ENCODE measurements around the gene SPCS3. TPM values are rescaled to one million over a fixed set of nuclear protein-coding genes. Genes with fewer than 3 reads are reported as not detected.
"Not testable (repeated sequence)": the region's sequence is repeated elsewhere in the genome, so short reads cannot be mapped to it uniquely, and the experiment has no call there.

The SPCS3 gene
- polyA plus RNA-seq (ENCODE audit: insufficient read depth in 1 of 5, insufficient read length in 5 of 5, low replicate concordance in 1 of 5) = 100 to 1,000 TPM in 1 of 5 donors, 10 to 100 TPM in 4; 67.9 to 111 (median 85.7) TPM
- long read RNA-seq, donor 1, full-length matches to known transcripts = 44 of 52 reads
- long read RNA-seq, donor 1, partial matches to known transcripts = 8 of 52 reads
- long read RNA-seq, donor 1, other reads (novel, unspliced or antisense) = 0 of 52 reads
- long read RNA-seq, donor 2, full-length matches to known transcripts = 17 of 17 reads
- long read RNA-seq, donor 2, partial matches to known transcripts = 0 of 17 reads
- long read RNA-seq, donor 2, other reads (novel, unspliced or antisense) = 0 of 17 reads
- long read RNA-seq, donor 3, full-length matches to known transcripts = 35 of 40 reads
- long read RNA-seq, donor 3, partial matches to known transcripts = 5 of 40 reads
- long read RNA-seq, donor 3, other reads (novel, unspliced or antisense) = 0 of 40 reads
- long read RNA-seq, donor 4, full-length matches to known transcripts = 20 of 81 reads
- long read RNA-seq, donor 4, partial matches to known transcripts = 61 of 81 reads
- long read RNA-seq, donor 4, other reads (novel, unspliced or antisense) = 0 of 81 reads
- long read RNA-seq, donor 5, full-length matches to known transcripts = 39 of 39 reads
- long read RNA-seq, donor 5, partial matches to known transcripts = 0 of 39 reads
- long read RNA-seq, donor 5, other reads (novel, unspliced or antisense) = 0 of 39 reads
- long read RNA-seq, donor 6, full-length matches to known transcripts = 49 of 49 reads
- long read RNA-seq, donor 6, partial matches to known transcripts = 0 of 49 reads
- long read RNA-seq, donor 6, other reads (novel, unspliced or antisense) = 0 of 49 reads
- long read RNA-seq, donor 7, full-length matches to known transcripts = 42 of 42 reads
- long read RNA-seq, donor 7, partial matches to known transcripts = 0 of 42 reads
- long read RNA-seq, donor 7, other reads (novel, unspliced or antisense) = 0 of 42 reads
- long read RNA-seq, donor 8, full-length matches to known transcripts = 19 of 50 reads
- long read RNA-seq, donor 8, partial matches to known transcripts = 31 of 50 reads
- long read RNA-seq, donor 8, other reads (novel, unspliced or antisense) = 0 of 50 reads

GRCh38 chr4:176319704-176320339, at the start of gene SPCS3:
TSS of gene SPCS3 (plus strand) at chr4:176319966. CDS start at chr4:176320077, 111 bp downstream.
- DNase-seq = peak; percentile 97

- DNase-seq = no peak
Observed at GRCh38 chr4:176270669-176271068, 49.1 kb upstream of the SPCS3 start.

- DNase-seq = no peak
Observed at GRCh38 chr4:176271749-176272148, 48.0 kb upstream of the SPCS3 start.

GRCh38 chr4:176272799-176273198, 47.0 kb upstream of the SPCS3 start:
- no peak for DNase-seq

DNA sequence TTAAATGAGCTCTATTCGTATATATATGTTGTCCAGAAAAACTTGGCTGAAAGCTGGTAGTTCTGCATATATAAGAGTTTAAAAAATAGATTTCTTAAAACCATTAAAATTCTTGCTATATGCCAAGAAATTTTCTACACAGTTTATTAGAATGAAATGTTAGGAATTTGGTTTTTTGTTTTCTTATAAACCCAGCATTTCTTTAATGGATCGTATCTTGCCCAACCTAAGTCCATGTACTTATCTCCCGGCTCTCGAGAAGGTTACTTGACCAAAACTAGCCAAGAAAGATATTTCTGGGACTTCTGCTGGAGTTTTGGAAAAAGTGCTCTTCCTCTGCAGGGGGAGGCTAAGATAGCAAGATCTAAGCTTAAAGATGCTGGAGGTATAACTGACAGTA, 46.0 kb upstream of the SPCS3 start:
- no peak for DNase-seq

GRCh38 chr4:176274441-176274840, 45.3 kb upstream of the SPCS3 start:
- no peak for DNase-seq

DNA sequence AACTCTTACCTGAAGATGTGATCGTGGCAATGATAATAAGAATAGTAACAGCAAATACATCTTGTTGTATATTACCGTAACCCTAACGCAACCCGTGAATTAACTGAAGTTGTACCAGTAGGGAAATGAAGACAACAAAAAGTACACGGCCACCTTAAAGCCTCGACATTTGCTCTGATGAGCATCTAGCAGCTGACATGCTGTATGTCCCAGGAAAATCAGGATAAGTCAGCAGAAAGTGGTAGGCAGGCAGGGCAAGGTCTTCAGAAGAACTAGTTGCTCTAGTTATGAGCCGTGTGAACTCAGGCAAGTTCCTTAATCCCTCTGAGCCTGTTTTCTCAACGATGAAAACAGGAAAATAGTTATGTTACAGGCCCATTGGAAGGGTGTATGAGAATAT, 43.1 kb upstream of the SPCS3 start:
- no peak for DNase-seq

DNA sequence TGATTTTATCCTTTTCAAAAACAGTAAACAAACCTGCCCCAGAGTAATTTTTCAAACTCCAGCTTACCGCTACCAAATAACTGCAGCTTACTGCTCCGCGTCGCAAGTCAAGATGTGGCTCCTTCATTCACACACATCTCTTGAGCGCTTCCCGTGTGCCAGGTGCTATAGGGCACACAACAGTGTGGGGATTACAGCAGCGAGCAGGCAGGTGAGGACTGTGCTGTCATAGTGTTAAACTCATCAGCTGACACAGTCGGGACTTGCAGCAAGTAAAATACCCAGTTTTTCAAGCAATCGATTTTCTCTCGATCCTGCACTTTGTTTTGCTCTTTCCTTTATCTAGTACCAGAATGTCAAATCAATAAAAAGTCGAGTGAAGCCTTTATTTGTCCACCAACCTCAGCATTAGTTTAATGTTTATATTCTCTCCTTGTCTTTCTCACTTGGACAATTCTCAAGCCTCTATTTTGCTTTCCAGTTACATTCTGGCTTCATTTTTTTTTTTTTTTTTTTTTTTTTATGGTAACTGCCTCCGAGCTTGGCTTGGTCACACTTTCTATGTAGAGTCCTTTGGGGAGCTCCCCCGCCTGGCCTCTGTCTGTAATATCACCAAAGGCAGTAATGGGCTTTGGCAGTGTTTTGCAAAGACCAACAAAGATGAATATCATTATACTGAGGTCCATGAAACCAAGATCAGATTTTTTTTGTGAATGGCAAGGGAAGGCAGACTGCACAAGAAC, 42.4 kb upstream of the SPCS3 start:
- DNase-seq = peak; percentile 26 to 27

DNA sequence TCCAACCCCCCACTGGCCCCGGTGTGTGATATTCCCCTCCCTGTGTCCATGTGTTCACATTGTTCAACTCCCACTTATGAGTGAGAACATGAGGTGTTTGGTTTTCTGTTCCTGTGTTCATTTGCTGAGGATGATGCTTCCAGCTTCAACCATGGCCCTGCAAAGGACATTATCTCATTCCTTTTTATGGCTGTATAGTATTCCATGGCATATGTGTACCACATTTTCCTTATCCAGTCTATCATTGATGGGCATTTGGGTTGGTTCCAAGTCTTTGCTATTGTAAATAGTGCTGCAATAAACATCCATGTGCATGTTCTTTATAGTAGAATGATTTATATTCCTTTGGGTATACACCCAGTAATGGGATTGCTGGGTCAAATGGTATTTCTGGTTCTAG, 40.2 kb upstream of the SPCS3 start:
- not testable (repeated sequence) for DNase-seq

DNA sequence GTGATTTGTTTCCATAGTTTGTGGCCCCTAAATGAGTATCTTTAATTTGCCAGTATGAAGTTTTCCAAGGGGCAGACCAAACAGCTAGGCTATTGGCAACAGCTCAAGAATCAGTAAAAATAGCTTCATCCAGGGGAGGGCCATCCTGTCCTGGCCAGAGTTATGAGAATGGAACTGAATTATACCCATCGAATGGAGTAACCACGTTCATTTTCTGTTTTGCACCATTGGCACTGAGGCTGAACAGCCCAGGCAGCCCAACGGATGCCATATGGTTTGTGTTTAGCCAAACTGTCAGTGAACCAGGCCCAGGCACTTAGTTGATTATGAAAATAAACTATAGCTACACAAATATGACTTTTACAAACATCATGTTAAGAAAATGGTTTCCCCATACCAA, 33.0 kb upstream of the SPCS3 start:
- no peak for DNase-seq

- no peak for DNase-seq
Observed at GRCh38 chr4:176287546-176287945, 32.2 kb upstream of the SPCS3 start.

GRCh38 chr4:176288020-176288419, 31.7 kb upstream of the SPCS3 start:
- no peak for DNase-seq

DNA sequence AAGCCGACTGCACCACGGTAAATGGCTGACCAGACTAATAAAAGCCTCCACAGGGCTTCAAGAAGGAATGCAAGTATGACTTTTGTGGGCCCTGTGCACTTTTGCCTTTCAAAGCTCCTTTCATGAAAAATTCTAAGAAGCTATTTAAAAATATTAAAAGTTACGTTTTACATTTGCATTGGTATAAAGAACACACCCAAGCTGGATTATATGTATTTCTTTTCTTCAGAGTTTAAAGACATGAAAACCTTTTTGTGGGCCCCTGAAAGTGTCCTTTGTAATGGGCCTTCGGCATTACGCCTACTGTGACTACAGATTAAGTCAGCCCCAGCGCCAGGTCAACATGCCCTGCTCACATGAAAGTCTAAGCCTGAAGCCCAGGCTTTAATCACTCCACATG, 30.2 kb upstream of the SPCS3 start:
- no peak for DNase-seq

DNA sequence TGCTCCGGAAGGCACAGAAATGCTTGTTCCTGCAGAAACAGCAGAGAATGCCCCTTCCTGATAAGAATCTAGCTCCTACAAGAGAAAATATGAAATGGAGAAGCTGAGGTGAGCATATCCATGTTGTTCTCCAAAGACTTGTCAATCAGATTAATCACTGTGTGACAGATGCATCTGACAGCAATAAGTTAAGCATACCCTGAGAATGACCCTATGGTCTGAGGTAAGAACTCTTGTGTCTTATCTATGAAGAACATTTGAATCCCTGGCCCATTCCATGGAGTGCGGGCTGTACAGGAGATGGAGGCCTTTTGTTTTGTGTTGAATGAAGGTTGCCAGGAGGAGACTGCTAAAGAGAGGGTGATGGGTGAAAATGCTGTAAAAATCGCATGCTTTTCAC, 29.2 kb upstream of the SPCS3 start:
- no peak for DNase-seq

DNA sequence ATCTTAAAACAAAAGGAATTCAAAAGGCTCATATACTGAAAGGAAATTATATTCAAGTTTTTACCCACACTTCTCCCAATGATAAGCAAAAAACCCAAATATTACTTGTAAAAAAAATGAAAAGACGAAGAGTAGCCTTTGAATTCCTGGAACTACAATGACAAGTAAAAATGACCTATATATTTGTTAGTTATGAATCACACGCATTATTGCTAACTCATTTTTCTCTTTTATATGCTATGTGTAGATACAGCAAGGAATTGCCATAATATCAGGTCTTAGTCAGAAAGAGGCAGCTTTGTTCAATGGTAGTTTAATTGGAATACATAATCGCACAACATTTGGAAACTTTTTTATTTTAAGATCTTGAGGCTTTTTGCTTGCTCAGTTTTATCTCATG, 28.0 kb upstream of the SPCS3 start:
- no peak for DNase-seq

- no peak for DNase-seq
Observed at GRCh38 chr4:176292920-176293319, 26.8 kb upstream of the SPCS3 start.

GRCh38 chr4:176293660-176294059, 26.1 kb upstream of the SPCS3 start:
- DNase-seq = no peak

DNA sequence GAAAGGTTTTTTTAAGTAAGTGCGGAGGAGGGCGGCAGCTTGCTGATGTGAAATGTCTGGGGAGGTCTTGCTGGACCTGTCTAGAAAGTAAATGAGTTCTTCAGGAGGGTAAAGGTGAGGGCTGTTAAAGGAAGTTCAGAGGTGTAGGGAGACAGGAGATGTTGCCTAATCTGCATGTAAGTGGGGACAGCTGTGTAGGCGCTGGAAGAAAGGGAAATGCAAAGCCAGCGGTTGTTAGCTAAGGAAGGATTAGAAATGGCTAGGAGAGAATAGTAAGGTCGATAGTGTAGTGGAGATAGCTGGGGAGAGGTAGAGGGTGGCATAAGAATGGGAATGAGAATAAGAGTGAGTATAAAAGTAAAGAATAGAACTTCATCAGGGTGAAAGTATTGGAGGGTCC, 23.9 kb upstream of the SPCS3 start:
- DNase-seq = not testable (repeated sequence)

DNA sequence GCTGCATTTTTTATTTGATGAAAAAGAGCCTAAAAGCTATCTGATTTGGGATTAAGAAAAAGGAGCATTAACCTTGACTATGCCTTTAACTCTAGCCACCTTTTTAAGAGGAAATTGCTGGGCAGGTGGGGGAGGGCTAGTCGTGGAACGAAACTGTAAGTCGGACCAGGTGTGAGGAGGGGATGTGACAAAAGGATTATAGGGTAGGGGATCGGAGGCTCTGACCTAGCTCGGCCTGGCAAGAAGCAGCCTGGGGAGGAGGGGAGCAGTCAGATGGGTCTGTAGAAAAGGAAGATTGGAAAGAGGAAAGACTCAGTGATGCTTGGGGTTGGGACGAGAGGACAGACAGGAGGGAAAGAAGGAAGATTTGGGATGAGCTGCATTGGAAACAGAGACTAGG, 21.1 kb upstream of the SPCS3 start:
- no peak for DNase-seq

DNA sequence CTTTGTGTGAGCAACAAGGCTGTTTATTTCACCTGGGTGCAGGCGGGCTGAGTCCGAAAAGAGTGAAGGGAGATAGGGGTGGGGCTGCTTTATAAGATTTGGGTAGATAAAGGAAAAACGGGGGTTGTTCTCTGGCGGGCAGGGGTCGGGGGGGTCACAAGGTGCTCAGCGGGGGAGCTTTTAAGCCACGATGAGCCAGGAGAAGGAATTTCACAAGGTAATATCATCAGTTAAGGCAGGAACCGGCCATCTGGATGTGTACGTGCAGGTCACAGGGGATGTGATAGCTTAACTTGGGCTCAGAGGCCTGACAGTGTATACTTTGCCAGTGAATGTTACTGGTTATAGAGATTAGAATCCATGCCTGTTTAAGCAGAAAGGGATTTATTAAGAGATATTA, 19.7 kb upstream of the SPCS3 start:
- DNase-seq = no peak

DNA sequence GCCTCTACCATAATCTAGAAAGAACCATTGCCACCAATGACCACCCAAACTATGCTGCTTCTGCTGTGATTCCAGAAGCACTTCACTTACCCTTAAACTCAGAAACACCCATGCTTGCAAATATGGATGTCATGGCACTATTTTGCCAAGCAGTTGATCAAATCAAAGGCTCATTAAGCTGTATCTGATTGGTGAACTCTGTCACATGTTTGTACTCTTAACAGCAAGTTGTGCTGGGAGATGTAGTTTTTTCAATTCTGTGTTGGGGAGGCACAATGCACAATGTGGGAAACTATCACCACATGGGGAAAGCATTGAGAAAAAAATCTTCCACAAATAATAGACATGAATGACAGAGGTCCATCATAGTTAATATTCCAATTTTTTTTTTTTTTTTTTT, 19.2 kb upstream of the SPCS3 start:
- no peak for DNase-seq
